Kidney (tissue), 14 donors: ENCODE data around the gene PLA2G4D. TPM values are rescaled to one million over a fixed set of nuclear protein-coding genes. Genes with fewer than 3 reads are reported as not detected.
"Not testable (repeated sequence)": the region's sequence is repeated elsewhere in the genome, so short reads cannot be mapped to it uniquely, and the experiment has no call there.

ENCODE experiments used
- DNase-seq, 5 donors: peaks; one replicate each; pipeline ENCODE4 v3.0.0-alpha.2; 2013 to 2020
- FAIRE-seq: peaks from 2 replicates; lab custom pipeline; 2012; peaks lifted over from hg19 to GRCh38; lab: Jason Lieb, UNC
- H3K27ac ChIP-seq, 2 donors: one replicate each; pipeline ENCODE4 v1.7.0; 2013; ENCODE audit warnings: low read depth in 2 of 2, low read length in 2 of 2, inconsistent platforms in 1 of 2
- H3K27me3 ChIP-seq: one replicate; pipeline ENCODE4 v1.7.1; 2013; ENCODE audit warnings: low read length, inconsistent platforms; ENCODE audit not compliant: control insufficient read depth, insufficient read depth
- H3K36me3 ChIP-seq, 3 donors: one replicate each; pipeline versions ENCODE4 v1.7.0 to v1.7.1; 2013; ENCODE audit warnings: low read length in 3 of 3, control low read depth in 1 of 3, inconsistent platforms in 1 of 3; ENCODE audit not compliant: insufficient read depth in 3 of 3, control insufficient read depth in 2 of 3
- H3K4me1 ChIP-seq, 3 donors: one replicate each; pipeline versions ENCODE4 v1.7.0 to v1.7.1; 2013; ENCODE audit warnings: low read length in 3 of 3, inconsistent platforms in 1 of 3, low read depth in 1 of 3; ENCODE audit not compliant: control insufficient read depth in 2 of 3, insufficient read depth in 2 of 3
- H3K4me3 ChIP-seq, 3 donors: one replicate each; pipeline versions ENCODE4 v1.7.0 to v1.8.1; 2013; ENCODE audit warnings: low read length in 3 of 3, control low read depth in 1 of 3, inconsistent platforms in 1 of 3
- H3K9ac ChIP-seq, 3 donors: one replicate each; pipeline versions ENCODE4 v1.7.0 to v1.7.1; 2013; ENCODE audit warnings: low read length in 3 of 3, control low read depth in 1 of 3, inconsistent platforms in 1 of 3
- H3K9me3 ChIP-seq, 3 donors: one replicate each; pipeline versions ENCODE4 v1.7.0 to v1.7.1; 2013; ENCODE audit warnings: low read length in 3 of 3, control low read depth in 1 of 3, inconsistent platforms in 1 of 3; ENCODE audit not compliant: control insufficient read depth in 2 of 3, insufficient read depth in 1 of 3
- intact Hi-C: fragments of 100-400 bp; cut with DNase I; formaldehyde crosslinking; loops from one replicate; pipeline ENCODE4 v1.11.1; 2022
- polyA plus RNA-seq: library from polyadenylated mRNA; stranded (reverse); fragments of 350-450 nt; fragmentation: Illumina TruSeq; extraction: RNeasy Lipid Tissue Mini Kit (QIAGEN cat#74804); gene quantifications from one replicate; pipeline ENCODE4 v1.2.3, GENCODE V29; 2014; ENCODE audit warnings: low read depth, low replicate concordance; ENCODE audit not compliant: insufficient read depth
- total RNA-seq: library from RNA; stranded (reverse); fragmentation: NEBNext Ultra II Directional; extraction: Animal tissue kit (Norgen Biotek cat#: 25700); gene quantifications from one replicate; pipeline ENCODE4 v1.2.1, GENCODE V29; 2021
- TF ChIP-seq, protein P1 (sequence below): IDR thresholded peaks from 3 replicates; pipeline ENCODE4 v1.5.1; 2012; ENCODE audit warnings: mild to moderate bottlenecking, moderate library complexity, borderline replicate concordance; ENCODE audit not compliant: insufficient read depth; ENCODE audit errors: extremely low read depth
- donor health status: control.
- donor health status: control.
- donor health status: control.
- donor health status: control.
- donor health status: control.
- donor health status: DM: yes; HTN: yes; CAD: no.
- donor health status: Normal renal cell carcinoma (clear cell type).

The PLA2G4D gene
- total and polyA plus RNA-seq, 2 donors from 2014 or later = not detected

DNA sequence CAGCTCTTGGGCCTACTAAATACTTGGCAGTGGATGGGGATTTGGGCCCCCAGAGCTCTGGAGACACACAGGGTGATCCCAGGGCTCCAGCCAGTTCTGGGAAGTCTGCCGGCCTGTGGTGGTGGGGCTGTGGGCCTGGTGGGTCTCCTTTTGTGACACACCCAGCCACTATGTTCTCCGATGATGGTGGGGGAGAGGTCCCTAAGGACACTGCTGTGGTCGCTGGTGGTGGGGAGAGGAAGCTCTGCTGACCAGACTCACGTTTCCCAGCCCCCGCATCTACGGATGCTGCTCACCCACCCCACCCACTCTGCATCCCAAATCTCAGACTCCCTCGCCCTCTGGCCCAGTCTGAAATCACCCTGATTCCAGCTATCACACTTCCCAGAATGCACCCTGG is 396 bp downstream of the PLA2G4D start:
- FAIRE-seq (no peak), DNase-seq (no peak)
- Histone ChIP-seq H3K9ac (no peak overlapping the region), H3K4me1 (no peaks in the 10 kb centered on the region), H3K9me3 (no peaks in the 10 kb centered on the region), H3K27me3 (no peaks in the 10 kb centered on the region), H3K36me3 (no peaks in the 10 kb centered on the region), H3K27ac (no peak overlapping the region), H3K4me3 (no peak overlapping the region)
- intact Hi-C loops = no loop called here
- TF ChIP-seq, protein P1, sequence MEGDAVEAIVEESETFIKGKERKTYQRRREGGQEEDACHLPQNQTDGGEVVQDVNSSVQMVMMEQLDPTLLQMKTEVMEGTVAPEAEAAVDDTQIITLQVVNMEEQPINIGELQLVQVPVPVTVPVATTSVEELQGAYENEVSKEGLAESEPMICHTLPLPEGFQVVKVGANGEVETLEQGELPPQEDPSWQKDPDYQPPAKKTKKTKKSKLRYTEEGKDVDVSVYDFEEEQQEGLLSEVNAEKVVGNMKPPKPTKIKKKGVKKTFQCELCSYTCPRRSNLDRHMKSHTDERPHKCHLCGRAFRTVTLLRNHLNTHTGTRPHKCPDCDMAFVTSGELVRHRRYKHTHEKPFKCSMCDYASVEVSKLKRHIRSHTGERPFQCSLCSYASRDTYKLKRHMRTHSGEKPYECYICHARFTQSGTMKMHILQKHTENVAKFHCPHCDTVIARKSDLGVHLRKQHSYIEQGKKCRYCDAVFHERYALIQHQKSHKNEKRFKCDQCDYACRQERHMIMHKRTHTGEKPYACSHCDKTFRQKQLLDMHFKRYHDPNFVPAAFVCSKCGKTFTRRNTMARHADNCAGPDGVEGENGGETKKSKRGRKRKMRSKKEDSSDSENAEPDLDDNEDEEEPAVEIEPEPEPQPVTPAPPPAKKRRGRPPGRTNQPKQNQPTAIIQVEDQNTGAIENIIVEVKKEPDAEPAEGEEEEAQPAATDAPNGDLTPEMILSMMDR = no peak

DNA sequence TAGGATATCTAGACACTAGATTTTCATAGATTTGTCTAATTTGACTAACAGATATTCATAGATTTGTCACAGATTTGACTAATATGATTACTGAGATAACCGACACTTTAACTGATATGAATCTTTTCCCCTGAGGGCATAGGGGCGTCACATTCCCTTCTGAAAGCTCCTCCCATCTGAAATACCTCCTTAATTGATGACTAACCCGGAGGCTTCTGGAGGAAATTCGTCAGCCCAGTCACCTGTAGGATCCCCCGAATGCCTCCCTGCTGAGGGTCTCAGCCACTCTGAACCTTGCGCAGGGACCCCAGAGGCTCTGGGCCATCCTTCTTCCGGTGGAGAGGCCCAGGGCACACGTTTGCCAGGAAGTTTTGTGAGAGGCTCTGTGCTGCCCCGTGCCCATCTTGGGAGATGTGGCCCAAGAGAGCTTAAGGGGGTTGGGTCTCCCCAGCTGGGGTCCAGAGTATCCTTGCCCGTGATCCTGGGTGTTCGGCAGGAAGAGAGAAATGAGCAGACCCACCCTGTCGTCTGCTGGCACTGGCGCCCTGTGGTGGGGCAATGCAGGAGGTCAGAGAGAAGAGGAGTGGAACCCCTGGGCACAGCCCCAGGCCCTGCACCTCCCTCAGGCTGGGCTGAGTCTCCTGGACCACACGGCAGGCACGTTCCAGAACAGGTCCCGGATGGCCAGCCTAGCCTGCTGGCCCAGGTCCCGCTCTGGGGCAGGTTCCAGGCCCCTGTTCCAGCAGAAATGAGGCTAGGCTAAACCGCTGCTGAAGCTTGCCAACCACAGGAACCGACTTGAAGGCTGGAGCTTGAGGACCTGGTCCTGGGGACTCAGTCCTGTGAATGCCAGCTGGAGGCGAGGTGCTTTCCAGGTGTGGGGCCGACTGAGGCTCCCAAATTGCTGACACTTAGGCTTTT is 1.7 kb downstream of the PLA2G4D start:
- Histone ChIP-seq H3K27me3 (no peaks in the 10 kb centered on the region), H3K9ac (no peak overlapping the region), H3K36me3 (no peaks in the 10 kb centered on the region), H3K4me1 (no peaks in the 10 kb centered on the region), H3K9me3 (no peaks in the 10 kb centered on the region), H3K4me3 (no peak overlapping the region), H3K27ac (no peak overlapping the region)
- no peak for FAIRE-seq
- intact Hi-C loops = no loop called here
- TF ChIP-seq, protein P1 = no peak
- no peak for DNase-seq

DNA sequence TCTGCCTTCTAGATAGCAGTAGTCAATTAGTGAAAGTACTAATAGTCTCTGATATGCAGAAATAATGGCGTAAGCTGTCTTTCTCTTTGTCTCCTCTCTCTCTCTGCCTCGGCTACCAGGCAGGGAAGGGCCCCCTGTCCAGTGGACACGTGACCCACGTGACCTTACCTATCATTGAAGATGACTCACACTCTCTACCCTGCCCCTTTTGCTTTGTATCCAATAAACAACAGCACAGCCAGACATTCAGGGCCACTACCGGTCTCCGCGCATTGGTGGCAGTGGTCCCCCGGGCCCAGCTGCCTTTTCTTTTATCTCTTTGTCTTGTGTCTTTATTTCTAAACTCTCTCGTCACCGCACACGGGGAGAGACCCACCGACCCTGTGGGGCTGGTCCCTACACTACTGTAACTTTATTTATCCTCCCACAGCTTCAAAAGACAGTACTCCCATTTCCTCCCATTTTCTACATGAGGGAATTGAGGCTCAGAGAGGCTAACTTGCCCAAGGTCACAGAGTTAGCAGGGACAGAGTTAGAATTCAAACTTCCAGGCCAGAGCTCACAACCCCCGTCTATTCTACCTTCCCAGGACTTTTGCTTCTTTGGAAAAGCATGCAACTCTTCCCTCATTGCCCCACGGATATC is 2.5 kb downstream of the PLA2G4D start:
- DNase-seq, intact Hi-C loops, H3K27me3 ChIP-seq, H3K9me3 ChIP-seq, H3K4me1 ChIP-seq, H3K36me3 ChIP-seq, H3K4me3 ChIP-seq, H3K9ac ChIP-seq, H3K27ac ChIP-seq, FAIRE-seq: not testable (repeated sequence)

DNA sequence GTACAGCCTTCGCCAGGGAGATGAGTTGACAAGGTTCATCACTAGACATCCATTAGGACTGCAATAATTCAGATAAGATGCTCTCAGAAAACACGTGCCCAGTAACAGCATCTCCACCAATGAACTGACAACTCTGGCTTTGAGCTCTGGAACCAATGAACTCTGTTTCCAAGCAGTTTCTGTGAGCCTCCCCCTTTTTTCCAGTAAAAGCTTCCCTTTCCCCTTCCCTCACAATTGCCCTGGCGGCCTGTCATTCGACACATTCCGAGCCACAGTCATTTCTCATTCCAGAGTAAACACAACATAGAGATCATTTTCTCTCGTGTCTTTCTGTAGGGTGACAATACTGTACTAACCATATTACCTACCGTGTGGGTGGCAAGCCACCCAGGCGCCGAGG is 3.6 kb downstream of the PLA2G4D start:
- FAIRE-seq (no peak), DNase-seq (no peak)
- H3K4me1 ChIP-seq = no peaks in the 10 kb centered on the region
- H3K27me3 ChIP-seq = no peaks in the 10 kb centered on the region
- no peaks in the 10 kb centered on the region for H3K9me3 ChIP-seq
- TF ChIP-seq, protein P1 = no peak
- no peaks in the 10 kb centered on the region for H3K36me3 ChIP-seq
- intact Hi-C loops = no loop called here
- H3K4me3 ChIP-seq = no peak overlapping the region
- no peak overlapping the region for H3K27ac ChIP-seq
- H3K9ac ChIP-seq = no peak overlapping the region
